ENCODE data around the gene PPP1R3G.

PPP1R3G gene

DNA sequence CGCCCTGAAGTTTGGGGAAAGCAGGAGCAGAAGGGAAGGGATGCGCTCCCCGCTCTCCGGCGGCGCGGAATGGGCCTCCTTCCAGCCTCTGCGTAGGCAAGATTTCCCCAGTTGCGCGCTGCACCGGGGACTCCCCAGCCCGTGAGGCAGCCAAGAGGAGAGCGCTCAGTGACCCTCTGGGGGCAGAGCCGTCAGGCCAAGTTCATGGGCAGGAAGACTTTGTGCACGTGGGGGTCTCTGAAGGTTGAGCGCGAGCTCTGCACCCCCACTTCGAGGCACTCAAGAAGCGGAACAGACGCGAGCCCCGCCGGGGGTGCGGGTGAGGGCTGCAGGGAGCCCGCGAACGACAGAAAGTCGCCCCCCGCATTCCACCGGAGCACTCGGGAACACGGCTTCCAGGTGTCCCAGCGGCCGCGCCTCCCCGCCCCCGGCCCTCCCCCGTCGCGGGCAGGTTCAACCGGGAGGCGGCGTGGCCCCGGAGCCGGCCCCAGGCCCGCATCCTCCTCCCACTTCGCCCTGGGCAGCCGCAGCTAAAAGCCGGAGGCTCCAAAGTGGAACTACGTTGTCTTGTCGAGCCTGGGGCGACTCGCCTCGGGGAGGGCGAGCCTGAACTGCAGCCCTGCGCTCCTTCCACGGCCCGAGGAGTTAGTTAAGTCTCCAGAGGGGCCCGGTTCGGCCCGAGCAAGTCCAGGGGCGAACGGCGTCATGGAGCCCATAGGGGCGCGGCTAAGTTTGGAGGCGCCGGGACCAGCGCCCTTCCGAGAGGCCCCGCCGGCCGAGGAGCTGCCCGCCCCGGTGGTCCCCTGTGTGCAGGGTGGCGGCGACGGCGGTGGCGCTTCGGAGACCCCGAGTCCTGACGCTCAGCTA lies at the start of gene PPP1R3G:
PPP1R3G (plus strand) TSS at position 561 of the 867 bp plus-strand sequence; CDS start at position 706, 145 bp downstream.
- CTCF ChIA-PET, result interaction anchor here (0.6 to 1.3 kb wide), 2 partner anchors 22 to 89 kb away, joined by 3 read pairs; no protein-coding TSS in a partner anchor
- peak; percentile 68 for DNase-seq (ENCODE audit: extremely low spot score)
- TF ChIP-seq, protein P1, sequence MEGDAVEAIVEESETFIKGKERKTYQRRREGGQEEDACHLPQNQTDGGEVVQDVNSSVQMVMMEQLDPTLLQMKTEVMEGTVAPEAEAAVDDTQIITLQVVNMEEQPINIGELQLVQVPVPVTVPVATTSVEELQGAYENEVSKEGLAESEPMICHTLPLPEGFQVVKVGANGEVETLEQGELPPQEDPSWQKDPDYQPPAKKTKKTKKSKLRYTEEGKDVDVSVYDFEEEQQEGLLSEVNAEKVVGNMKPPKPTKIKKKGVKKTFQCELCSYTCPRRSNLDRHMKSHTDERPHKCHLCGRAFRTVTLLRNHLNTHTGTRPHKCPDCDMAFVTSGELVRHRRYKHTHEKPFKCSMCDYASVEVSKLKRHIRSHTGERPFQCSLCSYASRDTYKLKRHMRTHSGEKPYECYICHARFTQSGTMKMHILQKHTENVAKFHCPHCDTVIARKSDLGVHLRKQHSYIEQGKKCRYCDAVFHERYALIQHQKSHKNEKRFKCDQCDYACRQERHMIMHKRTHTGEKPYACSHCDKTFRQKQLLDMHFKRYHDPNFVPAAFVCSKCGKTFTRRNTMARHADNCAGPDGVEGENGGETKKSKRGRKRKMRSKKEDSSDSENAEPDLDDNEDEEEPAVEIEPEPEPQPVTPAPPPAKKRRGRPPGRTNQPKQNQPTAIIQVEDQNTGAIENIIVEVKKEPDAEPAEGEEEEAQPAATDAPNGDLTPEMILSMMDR (IDR thresholded peaks at IDR 0.05; ENCODE audit: control extremely low read depth, extremely low read depth, low read depth, missing control alignments), result no peak
- POLR2A ChIA-PET, result no interaction called here

DNA sequence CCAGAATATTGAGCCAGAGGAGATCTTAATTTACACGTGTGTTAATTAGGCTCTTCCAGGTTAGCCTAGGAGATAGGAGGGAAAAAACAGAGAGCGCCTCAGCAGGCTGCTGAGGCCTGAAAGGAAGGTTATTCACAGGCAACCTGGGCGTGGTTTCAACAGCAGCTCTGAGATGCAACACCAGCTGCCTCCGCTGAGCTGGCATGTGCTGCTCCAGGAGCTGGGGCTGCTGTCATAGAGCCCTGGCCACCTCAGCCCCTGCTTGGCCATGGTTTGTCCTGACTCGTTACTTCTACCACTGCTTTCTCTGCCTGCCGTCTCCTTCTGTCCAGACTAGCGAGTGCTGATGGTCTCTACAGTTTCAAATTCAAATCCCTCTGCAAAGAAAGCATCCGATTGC lies 48.9 kb upstream of the PPP1R3G start:
- ChIA-PET CTCF (interaction anchor here (0.6 to 1.1 kb wide), 2 partner anchors 14 to 107 kb away, joined by 3 read pairs; no protein-coding TSS in a partner anchor), POLR2A (no interaction called here)
- TF ChIP-seq, protein P1 (IDR thresholded peaks at IDR 0.05; ENCODE audit: control extremely low read depth, extremely low read depth, low read depth, missing control alignments), result no peak
- no peak for DNase-seq (ENCODE audit: extremely low spot score)

DNA sequence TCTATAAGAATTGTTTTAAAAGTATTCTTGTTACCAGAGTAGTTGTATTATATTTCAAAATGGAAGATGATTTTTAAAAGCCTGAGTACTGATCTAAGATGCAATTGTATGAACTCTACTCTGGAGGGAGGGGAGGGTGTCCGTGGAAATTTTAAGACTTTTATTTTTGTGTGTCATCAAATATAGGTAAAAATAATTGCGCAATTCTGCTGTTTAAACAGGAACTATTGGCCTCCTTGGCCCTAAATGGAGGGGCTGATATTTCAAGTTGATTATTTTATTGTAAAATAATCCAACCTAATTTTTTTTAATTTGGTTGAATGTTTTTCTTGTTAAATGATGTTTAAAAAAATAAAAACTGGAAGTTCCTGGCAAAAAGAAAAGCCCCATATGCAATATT lies 43.2 kb upstream of the PPP1R3G start:
- ChIA-PET POLR2A (no interaction called here), CTCF (no interaction called here)
- TF ChIP-seq, protein P1 (IDR thresholded peaks at IDR 0.05; ENCODE audit: control extremely low read depth, extremely low read depth, low read depth, missing control alignments), result no peak
- DNase-seq (ENCODE audit: extremely low spot score), result no peak

DNA sequence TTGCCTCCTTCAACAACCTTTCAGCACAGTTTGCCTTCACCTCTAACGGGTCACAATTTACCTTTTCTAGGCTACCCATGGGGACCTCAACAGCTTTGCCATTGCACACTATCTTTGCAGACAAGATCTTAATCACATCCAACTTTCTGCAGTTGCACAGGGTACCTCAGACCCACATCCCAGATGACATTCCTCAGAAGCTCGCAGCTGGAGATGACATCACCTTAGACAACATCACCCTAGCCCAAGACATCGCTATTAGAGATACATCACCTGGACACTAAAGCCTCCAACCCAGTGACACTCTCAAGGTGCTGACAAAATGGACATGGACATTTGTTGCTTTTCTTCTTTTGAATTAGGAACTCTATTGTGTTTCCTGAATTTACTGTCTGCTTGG lies 42.7 kb upstream of the PPP1R3G start:
- TF ChIP-seq, protein P1 (IDR thresholded peaks at IDR 0.05; ENCODE audit: control extremely low read depth, extremely low read depth, low read depth, missing control alignments), result no peak
- ChIA-PET CTCF (no interaction called here), POLR2A (no interaction called here)
- DNase-seq (ENCODE audit: extremely low spot score), result no peak

DNA sequence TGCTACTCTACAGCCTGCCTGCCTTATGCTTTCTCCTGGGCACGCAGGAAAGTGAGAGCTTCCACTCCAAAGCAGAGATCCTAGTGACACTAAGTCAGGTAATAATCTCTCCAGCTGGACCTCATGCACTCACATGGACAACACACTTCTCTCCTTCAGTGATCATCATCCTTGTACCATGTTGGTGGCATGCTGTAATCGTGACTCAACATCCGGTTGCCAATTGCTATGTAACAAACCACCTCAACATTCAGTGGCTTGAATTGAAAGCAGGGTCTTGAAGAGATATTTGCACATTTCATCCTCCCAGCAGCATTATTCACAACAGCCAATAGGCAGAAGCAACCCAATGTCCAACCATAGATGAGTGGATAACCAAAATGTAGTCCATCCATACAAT lies 40.3 kb upstream of the PPP1R3G start:
- POLR2A ChIA-PET, result no interaction called here

DNA sequence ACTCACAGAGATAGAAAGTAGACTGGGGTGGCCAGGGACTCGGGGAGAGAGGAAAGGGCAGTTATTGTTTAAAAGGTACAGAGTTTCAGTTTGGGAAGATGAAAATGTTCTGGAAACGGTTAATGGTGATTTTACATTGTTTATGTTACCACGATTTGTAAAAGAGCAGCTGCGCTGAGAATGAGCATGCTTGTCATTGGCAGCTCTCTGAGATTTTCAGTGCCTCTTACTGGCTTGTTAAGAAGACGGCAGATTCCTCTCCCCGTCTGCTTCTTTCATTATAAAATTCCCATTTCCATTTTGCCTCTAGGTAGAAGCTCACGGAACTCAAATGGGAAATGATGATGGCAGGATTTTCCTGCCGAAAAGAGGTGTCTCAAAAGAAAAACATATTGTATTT lies 39.7 kb upstream of the PPP1R3G start:
- ChIA-PET POLR2A (no interaction called here), CTCF (interaction anchor here (1.4 kb wide), 1 partner anchor 26 kb away, joined by 3 read pairs; no protein-coding TSS in a partner anchor)
- TF ChIP-seq, protein P1 (IDR thresholded peaks at IDR 0.05; ENCODE audit: control extremely low read depth, extremely low read depth, low read depth, missing control alignments), result no peak
- no peak for DNase-seq (ENCODE audit: extremely low spot score)

More for the DNA sequence above, 40.3 kb upstream of the PPP1R3G start:
- TF ChIP-seq, protein P1 (IDR thresholded peaks at IDR 0.05; ENCODE audit: control extremely low read depth, extremely low read depth, low read depth, missing control alignments), result no peak
- CTCF ChIA-PET, result no interaction called here
- DNase-seq (ENCODE audit: extremely low spot score), result no peak
